NCI-H345 treated with DMSO at 0.1 percent for 48 hours (cell line): ENCODE measurements around the gene OSBPL7.

Experiments used
- DNase-seq: peaks from one replicate; lab custom pipeline; 2025; ENCODE audit not compliant: unreplicated experiment; lab: John Stamatoyannopoulos, UW

OSBPL7 gene

DNA sequence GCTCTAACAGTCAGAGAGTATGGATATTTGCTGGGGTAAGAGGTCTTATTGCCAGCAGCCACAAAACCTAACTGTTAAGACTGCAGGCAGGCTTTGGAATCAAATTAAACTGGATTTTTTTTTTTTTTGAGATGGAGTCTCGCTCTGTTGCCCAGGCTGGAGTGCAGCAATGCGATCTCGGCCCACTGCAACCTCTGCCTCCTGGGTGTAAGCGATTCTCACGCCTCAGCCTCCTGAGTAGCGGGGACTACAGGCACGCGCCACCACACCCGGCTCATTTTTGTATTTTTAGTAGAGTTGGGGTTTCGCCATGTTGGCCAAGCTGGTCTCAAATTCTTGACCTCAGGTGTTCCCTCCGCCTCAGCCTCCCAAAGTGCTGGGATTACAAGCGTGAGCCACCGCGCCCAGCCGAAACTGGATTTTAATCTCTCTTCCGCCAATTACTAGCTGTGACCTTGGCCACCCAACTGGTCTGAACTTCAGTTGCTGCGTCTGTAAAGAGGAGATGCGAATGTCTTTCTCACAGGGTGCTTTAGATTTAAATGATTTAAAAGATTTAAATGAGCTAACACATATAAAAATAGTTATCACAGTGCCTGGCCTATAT, 8.9 kb upstream of the OSBPL7 start:
- no peak for DNase-seq

DNA sequence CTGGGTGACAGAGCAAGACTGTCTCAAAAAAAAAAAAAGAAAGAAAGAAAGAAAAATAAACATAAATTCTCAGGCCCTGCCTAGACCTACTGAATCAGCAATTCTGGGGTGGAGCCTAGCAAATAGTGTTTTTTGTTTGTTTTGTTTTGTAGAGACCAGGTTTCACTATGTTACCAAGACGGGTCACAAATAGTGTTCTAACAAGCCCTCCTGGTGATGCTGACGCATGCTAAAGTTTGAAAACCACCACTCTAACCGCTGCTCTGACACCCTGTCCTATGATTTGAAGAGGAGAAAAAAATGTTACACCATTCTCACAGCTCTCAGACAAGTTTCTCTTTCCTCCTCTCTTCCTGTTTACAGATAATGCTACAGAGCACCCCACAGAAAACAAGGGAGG, 8.3 kb upstream of the OSBPL7 start:
- no peak for DNase-seq

GRCh38 chr17:47823519-47823918, 1.9 kb upstream of the OSBPL7 start:
- DNase-seq: no peak

DNA sequence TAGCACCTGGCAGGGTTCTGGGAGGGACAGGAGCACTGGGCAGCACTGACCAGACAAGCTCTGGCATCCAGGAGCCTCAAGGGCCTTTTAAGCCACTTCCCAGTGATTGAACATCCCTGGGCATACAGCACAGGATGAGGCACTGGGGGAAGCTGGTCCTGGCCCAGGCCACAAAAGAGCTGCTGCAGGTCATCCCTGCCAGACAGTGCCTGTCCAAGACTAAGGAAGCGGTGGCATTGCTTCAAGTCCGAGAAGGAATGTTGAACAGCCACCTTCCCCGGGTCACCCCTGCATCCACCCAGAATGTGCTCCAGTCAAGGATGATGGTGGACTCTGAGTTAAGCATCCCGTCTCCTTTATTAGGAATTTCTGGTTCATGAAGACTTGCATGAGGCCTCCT, 1.2 kb upstream of the OSBPL7 start:
- no peak for DNase-seq

- no peak for DNase-seq
Measured at GRCh38 chr17:47821031-47821423, 567 bp downstream of the OSBPL7 start.

DNA sequence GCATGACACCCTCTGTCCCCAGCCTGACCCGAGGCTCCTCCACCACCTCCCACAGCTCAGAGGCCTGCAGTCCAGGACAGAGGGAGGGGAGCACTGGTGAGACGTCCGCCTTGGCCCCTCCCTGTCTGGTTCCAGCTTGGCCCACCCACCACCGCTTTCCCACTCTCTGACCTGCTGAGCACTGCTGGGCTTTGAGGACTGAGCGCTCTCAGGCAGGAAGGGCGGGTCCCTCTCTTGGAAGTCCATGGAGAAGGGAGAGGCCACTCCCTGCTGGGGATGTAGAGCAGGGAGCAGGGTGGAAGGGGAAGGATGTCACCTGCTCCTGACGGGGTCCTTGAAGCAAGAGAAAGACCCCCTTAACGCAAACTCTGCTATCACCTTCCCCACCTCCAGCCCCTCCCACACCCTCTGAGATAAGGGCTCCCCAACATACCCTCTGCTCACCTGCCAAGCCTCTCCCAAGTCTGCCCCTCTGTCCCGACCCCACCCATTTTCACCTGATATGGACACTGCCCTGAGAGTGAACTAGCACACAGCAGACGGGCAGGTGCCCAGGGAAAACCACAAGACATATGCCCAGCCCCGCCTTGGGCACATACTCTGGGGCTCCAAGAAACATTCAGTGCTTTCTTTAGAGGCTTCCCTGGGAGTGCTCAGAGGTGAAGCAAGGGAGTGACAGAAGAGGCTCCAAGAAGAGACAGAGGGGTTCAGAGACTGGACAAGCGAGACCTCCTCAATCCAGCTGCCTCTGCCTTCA, 1.4 kb downstream of the OSBPL7 start:
- no peak for DNase-seq

- DNase-seq: no peak
Measured at GRCh38 chr17:47819475-47819874, 2.1 kb downstream of the OSBPL7 start.

DNA sequence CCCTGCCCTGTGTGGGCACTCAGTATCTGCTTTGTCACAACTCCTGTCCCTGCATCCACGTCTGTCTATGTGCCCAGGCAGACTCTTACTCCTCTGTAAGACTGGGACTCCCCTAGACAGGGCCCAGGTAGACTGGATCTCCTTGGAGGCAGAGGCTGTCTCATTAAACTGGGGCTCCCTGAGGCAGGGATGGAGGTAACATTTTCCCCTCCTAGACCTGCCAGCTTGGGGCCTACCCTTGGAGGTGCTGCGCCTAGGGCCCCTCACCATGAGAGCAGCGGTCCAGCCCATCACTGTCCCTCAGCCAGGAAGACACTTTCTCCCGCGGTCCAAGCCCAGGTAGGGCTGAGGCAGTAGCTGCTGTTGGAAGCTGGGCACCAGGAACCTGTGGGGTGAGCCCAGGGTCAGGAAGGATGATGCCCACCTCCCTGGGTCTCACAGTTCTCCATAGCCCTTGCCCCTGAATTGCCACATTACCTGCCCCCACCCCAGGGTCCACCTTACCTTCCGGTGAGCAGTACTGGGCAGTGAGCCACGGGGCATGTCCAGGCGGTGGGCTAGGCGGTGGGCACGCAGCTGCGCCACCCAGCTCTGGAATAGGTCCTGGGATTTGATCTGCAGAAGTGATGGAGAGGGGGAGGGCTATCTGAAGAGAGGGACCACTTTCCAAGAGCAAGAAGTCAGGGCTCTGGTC, 3.4 kb downstream of the OSBPL7 start:
- no peak for DNase-seq

DNA sequence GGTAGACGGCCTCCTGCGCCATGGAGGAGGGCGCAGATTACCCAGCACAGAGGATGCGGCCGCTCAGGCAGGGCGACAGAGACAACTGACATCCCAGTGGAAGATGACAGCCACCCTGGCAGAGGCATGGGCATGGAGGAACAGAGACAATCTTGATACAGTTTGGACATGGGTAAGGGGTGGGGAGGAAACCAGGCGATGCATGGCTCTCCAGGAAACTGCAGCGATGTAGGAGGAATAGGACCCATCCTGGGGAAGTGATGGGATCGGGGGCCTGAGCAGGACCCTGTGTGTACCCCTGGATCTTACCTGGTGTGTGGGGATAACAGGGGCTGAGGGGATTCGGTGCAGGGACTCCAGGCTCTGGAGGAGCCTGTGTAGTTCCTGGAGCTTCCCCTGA, 4.6 kb downstream of the OSBPL7 start:
- no peak for DNase-seq

GRCh38 chr17:47816111-47816735, 5.4 kb downstream of the OSBPL7 start:
- no peak for DNase-seq

DNA sequence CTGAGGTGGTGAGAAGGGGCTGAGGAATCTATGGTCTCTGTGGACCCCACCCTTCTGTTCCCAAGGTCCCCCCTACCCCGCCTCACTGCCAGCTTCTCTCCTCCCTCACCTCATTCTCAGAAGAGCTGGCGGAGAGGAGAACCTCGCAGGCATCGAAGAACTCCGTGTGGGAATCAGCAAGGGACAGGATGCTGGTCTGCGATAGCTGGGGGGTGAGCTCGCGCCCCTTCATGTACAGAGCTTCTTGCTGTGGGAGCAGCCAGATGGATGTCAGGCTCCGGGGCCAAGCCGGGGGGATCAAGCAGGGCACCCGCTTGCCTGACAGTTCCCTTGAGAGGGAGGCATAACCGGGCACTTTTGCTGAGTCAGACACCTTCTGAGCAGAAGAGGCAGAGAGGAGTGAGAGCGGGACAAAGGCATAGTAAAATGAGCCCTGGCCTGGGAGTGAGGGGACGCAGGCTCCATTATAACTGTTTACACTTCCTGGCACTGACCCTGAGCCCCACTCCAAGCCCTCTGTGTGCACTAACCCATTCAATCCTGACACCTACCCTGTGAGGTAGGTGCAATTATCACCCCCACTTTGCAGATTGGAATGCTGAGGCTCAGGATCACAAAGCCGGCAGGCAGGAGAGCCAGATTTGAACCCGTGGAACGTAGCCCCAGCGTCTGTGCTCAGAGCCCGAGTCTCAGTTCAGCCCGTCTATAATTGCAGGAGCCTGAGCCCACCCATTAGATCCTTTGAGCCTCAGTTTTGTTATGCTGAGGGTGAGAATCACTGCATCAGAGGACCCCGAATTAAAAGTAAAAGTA, 6.3 kb downstream of the OSBPL7 start:
- DNase-seq: no peak

- no peak for DNase-seq
Measured at GRCh38 chr17:47813512-47814031, 8.0 kb downstream of the OSBPL7 start.

DNA sequence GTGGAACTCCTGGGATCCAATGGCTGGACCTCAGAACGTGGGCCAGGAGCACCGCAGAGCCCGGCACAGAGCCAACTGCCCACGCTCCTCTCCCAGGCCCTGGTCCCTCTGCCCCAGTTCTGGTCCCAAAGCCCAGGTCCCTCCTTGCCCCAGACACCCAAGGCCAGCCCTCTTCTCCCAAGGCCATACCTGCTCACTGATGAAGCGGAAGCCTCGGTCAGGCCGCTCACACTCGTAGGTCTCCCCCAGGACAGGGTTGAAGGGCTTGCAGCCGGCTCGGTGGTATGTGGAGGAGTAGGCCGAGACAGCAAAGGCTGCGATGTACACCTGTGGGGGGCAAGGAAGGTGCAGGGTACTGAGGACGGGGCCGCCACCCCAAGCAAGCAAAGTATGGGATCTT, 8.5 kb downstream of the OSBPL7 start:
- DNase-seq: no peak

- no peak for DNase-seq
Measured at GRCh38 chr17:47812146-47812920, 9.3 kb downstream of the OSBPL7 start.

DNA sequence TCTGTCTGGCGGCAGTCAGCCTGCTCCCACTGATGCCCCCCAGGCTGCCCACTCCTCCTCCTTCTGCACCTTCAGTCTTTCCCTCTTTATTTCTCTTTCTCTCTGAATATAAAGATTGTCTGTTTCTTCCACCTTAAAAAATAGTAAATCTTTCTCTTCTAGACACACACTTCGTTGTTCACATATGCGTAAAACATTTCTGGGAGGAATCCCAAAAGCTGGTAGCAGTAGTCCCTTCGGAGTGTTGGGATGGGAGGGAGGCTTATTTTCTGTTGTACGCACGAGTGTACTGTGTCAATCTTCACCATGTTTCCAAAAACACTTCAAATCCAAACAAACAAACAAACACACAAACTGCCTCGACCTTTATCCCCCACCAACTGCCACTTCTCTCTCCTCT, 9.9 kb downstream of the OSBPL7 start:
- no peak for DNase-seq

GRCh38 chr17:47810901-47811635, 10.5 kb downstream of the OSBPL7 start:
- DNase-seq: no peak

DNA sequence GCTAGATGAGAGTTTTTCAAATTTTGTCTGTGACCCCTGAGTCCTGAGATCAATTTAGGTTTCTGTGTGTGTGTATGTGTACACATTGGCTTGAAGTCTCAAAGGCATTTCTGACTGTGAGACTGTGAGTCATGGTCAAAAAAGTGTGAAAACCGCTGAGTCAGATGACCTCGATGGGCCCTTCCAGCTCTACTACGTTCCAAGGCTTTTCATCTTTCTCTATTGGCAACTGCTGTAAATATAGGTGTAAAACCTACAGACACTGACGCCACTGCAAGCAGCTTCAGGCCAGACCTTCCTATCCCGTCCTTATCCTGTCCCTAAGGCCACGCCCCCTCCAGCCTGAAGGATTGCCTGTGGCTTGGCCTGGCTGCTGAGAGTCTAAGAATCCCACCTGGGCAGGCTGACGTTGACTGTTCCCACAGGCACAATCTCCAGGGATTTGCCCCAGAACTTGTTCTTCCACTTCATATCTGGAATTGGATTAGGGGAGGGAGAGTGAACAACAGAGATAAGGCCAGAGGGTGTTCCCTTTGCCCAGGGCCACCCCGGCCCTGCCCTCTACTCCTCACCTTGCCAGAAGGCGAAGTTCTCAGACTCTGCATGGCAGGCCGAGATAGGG, 11.3 kb downstream of the OSBPL7 start:
- no peak for DNase-seq

GRCh38 chr17:47808830-47809480, 12.6 kb downstream of the OSBPL7 start:
- no peak for DNase-seq
